ENCODE results near the gene NTSR1. TPM values are rescaled to one million over a fixed set of nuclear protein-coding genes. Genes with fewer than 3 reads are reported as not detected.

NTSR1 gene
- polyA plus RNA-seq, 1 experiment: 0.09 TPM

GRCh38 chr20:62799459-62799858 lies 90.8 kb downstream of the NTSR1 start:
- no peak for DNase-seq (ENCODE audit: low read depth, low spot score)
- ChIA-PET CTCF (interaction anchor here (2.1 kb wide), 1 partner anchor 9 kb away, joined by 9 read pairs; no protein-coding TSS in a partner anchor), POLR2A (no interaction called here)
- TF ChIP-seq CTCF (IDR thresholded peaks at IDR 0.05; ENCODE audit: low read depth, low read length): no peak
- Histone ChIP-seq H3K9me3 (ENCODE audit: control insufficient read depth, insufficient read depth, low read length) (no peaks in the 10 kb centered on the region; the same call in 1 of the 2 replicates), H3K27me3 (ENCODE audit: control insufficient read depth, insufficient read depth, low read length) (no peaks in the 10 kb centered on the region), H3K4me3 (ENCODE audit: low read depth, low read length) (no peak overlapping the region), H3K27ac (ENCODE audit: low read depth, low read length) (no peak overlapping the region)

- no peak for TF ChIP-seq CTCF (IDR thresholded peaks at IDR 0.05; ENCODE audit: low read depth, low read length)
- ChIA-PET POLR2A (no interaction called here), CTCF (interaction anchor here (2.1 kb wide), 1 partner anchor 8 kb away, joined by 9 read pairs; no protein-coding TSS in a partner anchor)
- DNase-seq (ENCODE audit: low read depth, low spot score): no peak
- no peak overlapping the region for H3K27ac ChIP-seq (ENCODE audit: low read depth, low read length)
- no peaks in the 10 kb centered on the region; the same call in 1 of the 2 replicates for H3K9me3 ChIP-seq (ENCODE audit: control insufficient read depth, insufficient read depth, low read length)
- H3K4me3 ChIP-seq (ENCODE audit: low read depth, low read length): no peak overlapping the region
- H3K27me3 ChIP-seq (ENCODE audit: control insufficient read depth, insufficient read depth, low read length): no peaks in the 10 kb centered on the region
Observed at GRCh38 chr20:62799873-62800272, 91.2 kb downstream of the NTSR1 start.

GRCh38 chr20:62800314-62801259 lies 92.0 kb downstream of the NTSR1 start:
- Histone ChIP-seq H3K9me3 (ENCODE audit: control insufficient read depth, insufficient read depth, low read length) (no peaks in the 10 kb centered on the region; the same call in 1 of the 2 replicates), H3K4me3 (ENCODE audit: low read depth, low read length) (no peak overlapping the region), H3K27ac (ENCODE audit: low read depth, low read length) (no peak overlapping the region), H3K27me3 (ENCODE audit: control insufficient read depth, insufficient read depth, low read length) (no peaks in the 10 kb centered on the region)
- no peak for TF ChIP-seq CTCF (IDR thresholded peaks at IDR 0.05; ENCODE audit: low read depth, low read length)
- ChIA-PET POLR2A (no interaction called here), CTCF (interaction anchor here (2.1 kb wide), 1 partner anchor 8 kb away, joined by 9 read pairs; no protein-coding TSS in a partner anchor)
- no peak for DNase-seq (ENCODE audit: low read depth, low spot score)

GRCh38 chr20:62801284-62802010 lies 92.8 kb downstream of the NTSR1 start:
- H3K9me3 ChIP-seq (ENCODE audit: control insufficient read depth, insufficient read depth, low read length): no peaks in the 10 kb centered on the region; the same call in 1 of the 2 replicates
- H3K4me3 ChIP-seq (ENCODE audit: low read depth, low read length): no peak overlapping the region
- H3K27ac ChIP-seq (ENCODE audit: low read depth, low read length): no peak overlapping the region
- H3K27me3 ChIP-seq (ENCODE audit: control insufficient read depth, insufficient read depth, low read length): no peaks in the 10 kb centered on the region
- TF ChIP-seq CTCF (IDR thresholded peaks at IDR 0.05; ENCODE audit: low read depth, low read length): no peak
- ChIA-PET CTCF (no interaction called here), POLR2A (no interaction called here)
- no peak for DNase-seq (ENCODE audit: low read depth, low spot score)

Measured in AG04450 (cell line).